Loucy (cell line): Measurements from ENCODE around the gene ZFP90.

Source experiments
- H2AFZ ChIP-seq: fragments of 200-600 bp; sonication (generic); 2 replicates; pipeline ENCODE4 v1.6.0; 2016; ENCODE audit warnings: antibody characterized with exemption, mild to moderate bottlenecking, low read length, moderate library complexity
- H3F3A ChIP-seq: fragments of 200-600 bp; 2 replicates; pipeline ENCODE4 v1.6.0; 2016; ENCODE audit warnings: antibody characterized with exemption, low read depth, mild to moderate bottlenecking
- H3K27me3 ChIP-seq: fragments of 200-600 bp; sonication (generic); 2 replicates; pipeline ENCODE4 v1.6.1; 2014; ENCODE audit warnings: low read length, mild to moderate bottlenecking; ENCODE audit not compliant: insufficient read depth, poor library complexity, severe bottlenecking
- H3K36me3 ChIP-seq: fragments of 200-600 bp; sonication (generic); 2 replicates; pipeline ENCODE4 v1.6.1; 2016; ENCODE audit warnings: low read length; ENCODE audit not compliant: insufficient read depth
- H3K4me1 ChIP-seq: fragments of 200-600 bp; sonication (generic); 2 replicates; pipeline ENCODE4 v1.5.1; 2014; ENCODE audit warnings: low read length, mild to moderate bottlenecking; ENCODE audit not compliant: insufficient read depth, poor library complexity, severe bottlenecking
- H3K4me2 ChIP-seq: fragments of 200-600 bp; sonication (generic); 2 replicates; pipeline ENCODE4 v1.6.0; 2014; ENCODE audit warnings: antibody characterized with exemption, low read length, low read depth, mild to moderate bottlenecking; ENCODE audit not compliant: poor library complexity, severe bottlenecking
- H3K4me3 ChIP-seq: fragments of 200-600 bp; sonication (generic); 2 replicates; pipeline ENCODE4 v1.5.1; 2014; ENCODE audit warnings: low read length, mild to moderate bottlenecking, mixed read lengths; ENCODE audit not compliant: poor library complexity, severe bottlenecking
- H3K79me2 ChIP-seq: fragments of 200-600 bp; sonication (generic); 2 replicates; pipeline ENCODE4 v1.6.1; 2014; ENCODE audit warnings: low read length; ENCODE audit not compliant: insufficient read depth
- H3K9ac ChIP-seq: fragments of 200-600 bp; sonication (generic); 2 replicates; pipeline ENCODE4 v1.6.0; 2014; ENCODE audit warnings: mild to moderate bottlenecking, low read depth, low read length, moderate library complexity; ENCODE audit not compliant: poor library complexity, severe bottlenecking
- H3K9me2 ChIP-seq: fragments of 200-600 bp; sonication (generic); replicated peaks from 2 replicates; pipeline ENCODE4 v1.6.1; 2016; ENCODE audit warnings: low read depth, low read length, mixed read lengths
- H3K9me3 ChIP-seq: fragments of 200-600 bp; sonication (generic); 2 replicates; pipeline ENCODE4 v1.6.1; 2014; ENCODE audit warnings: mild to moderate bottlenecking, antibody characterized with exemption, low read length, low read depth; ENCODE audit not compliant: insufficient read depth
- H4K20me1 ChIP-seq: fragments of 200-600 bp; sonication (generic); 2 replicates; pipeline ENCODE4 v1.6.0; 2014; ENCODE audit warnings: antibody characterized with exemption, low read length, mild to moderate bottlenecking; ENCODE audit not compliant: insufficient read depth, poor library complexity, severe bottlenecking
- CTCF ChIP-seq: fragments of 200-600 bp; sonication (generic); conservative IDR thresholded peaks from 2 replicates; pipeline ENCODE4 v1.5.1; 2014; ENCODE audit warnings: mild to moderate bottlenecking, antibody characterized with exemption, low read length
- EZH2phosphoT487 ChIP-seq: fragments of 200-600 bp; IDR thresholded peaks from 2 replicates; pipeline ENCODE4 v1.6.1; 2018; ENCODE audit warnings: antibody characterized with exemption, mild to moderate bottlenecking, moderate library complexity, borderline replicate concordance

Gene ZFP90

GRCh38 chr16:68491576-68491950 is 47.5 kb upstream of the ZFP90 start:
- Histone ChIP-seq H3F3A (no peaks in the 10 kb centered on the region), H3K9me3 (no peaks in the 10 kb centered on the region), H3K9me2 (no peaks in the 10 kb centered on the region), H3K79me2 (no peaks in the 10 kb centered on the region), H3K27me3 (no peaks in the 10 kb centered on the region), H4K20me1 (no peaks in the 10 kb centered on the region), H3K4me1 (no peaks in the 10 kb centered on the region), H3K36me3 (no peaks in the 10 kb centered on the region), H3K4me2 (no peak overlapping the region), H3K9ac (no peak overlapping the region), H2AFZ (no peak overlapping the region), H3K4me3 (no peak overlapping the region)
- TF ChIP-seq EZH2phosphoT487 (no peak), CTCF (no peak)

GRCh38 chr16:68492151-68492542 is 46.9 kb upstream of the ZFP90 start:
- Histone ChIP-seq H3K36me3 (no peaks in the 10 kb centered on the region), H3K9me3 (no peaks in the 10 kb centered on the region), H3K4me3 (no peak overlapping the region), H3K27me3 (no peaks in the 10 kb centered on the region), H2AFZ (no peak overlapping the region), H4K20me1 (no peaks in the 10 kb centered on the region), H3K4me1 (no peaks in the 10 kb centered on the region), H3F3A (no peaks in the 10 kb centered on the region), H3K79me2 (no peaks in the 10 kb centered on the region), H3K9me2 (no peaks in the 10 kb centered on the region), H3K4me2 (no peak overlapping the region), H3K9ac (no peak overlapping the region)
- no peak for TF ChIP-seq EZH2phosphoT487
- TF ChIP-seq CTCF: no peak

- H4K20me1 ChIP-seq: no peaks in the 10 kb centered on the region
- no peak overlapping the region for H3K4me2 ChIP-seq
- H3K79me2 ChIP-seq: no peaks in the 10 kb centered on the region
- H3K9me2 ChIP-seq: no peaks in the 10 kb centered on the region
- TF ChIP-seq EZH2phosphoT487: no peak
- H3F3A ChIP-seq: no peaks in the 10 kb centered on the region
- no peak overlapping the region for H2AFZ ChIP-seq
- no peaks in the 10 kb centered on the region for H3K4me1 ChIP-seq
- H3K9ac ChIP-seq: no peak overlapping the region
- no peak overlapping the region for H3K4me3 ChIP-seq
- no peaks in the 10 kb centered on the region for H3K36me3 ChIP-seq
- H3K9me3 ChIP-seq: no peaks in the 10 kb centered on the region
- no peaks in the 10 kb centered on the region for H3K27me3 ChIP-seq
Measured at GRCh38 chr16:68492543-68493411, 46.3 kb upstream of the ZFP90 start.
